Cardiac muscle cell (in vitro differentiated cells and primary cell): ENCODE data around the gene CRNKL1. TPM values are rescaled to one million over a fixed set of nuclear protein-coding genes. Genes with fewer than 3 reads are reported as not detected.

ENCODE experiments used
- DNase-seq, 2 donors: peaks; one replicate each; pipeline versions ENCODE4 v3.0.0 to v3.0.0-alpha.2; 2010 to 2017; ENCODE audit warnings: low read depth in 1 of 2, low spot score in 1 of 2
- H3K27ac ChIP-seq: fragments of 200-600 bp; sonication (generic); 2 replicates; pipeline ENCODE4 v1.5.1; 2016
- H3K27me3 ChIP-seq: fragments of 200-600 bp; sonication (generic); 2 replicates; pipeline ENCODE4 v1.6.0; 2016; ENCODE audit warnings: control low read depth
- H3K36me3 ChIP-seq: fragments of 200-600 bp; sonication (generic); 2 replicates; pipeline ENCODE4 v1.5.1; 2016; ENCODE audit warnings: control low read depth
- H3K4me1 ChIP-seq: fragments of 200-600 bp; sonication (generic); 2 replicates; pipeline ENCODE4 v1.8.1; 2017; ENCODE audit warnings: low read depth, mild to moderate bottlenecking, mixed run types
- H3K4me3 ChIP-seq: fragments of 200-600 bp; sonication (generic); 2 replicates; pipeline ENCODE4 v1.5.1; 2016; ENCODE audit warnings: mild to moderate bottlenecking
- H3K9me3 ChIP-seq: fragments of 200-600 bp; sonication (generic); 2 replicates; pipeline ENCODE4 v1.5.1; 2017; ENCODE audit warnings: low read depth, mild to moderate bottlenecking, control low read depth
- CTCF ChIP-seq: IDR thresholded peaks from 2 replicates; pipeline ENCODE4 v1.5.1; 2012; ENCODE audit warnings: low read depth, mild to moderate bottlenecking, low read length
- polyA plus RNA-seq: library from polyadenylated mRNA; unstranded; fragments of >200 nt; fragmentation: Nextera tagmentation; extraction: Ambion mirVana; gene quantifications from 2 replicates; pipeline ENCODE4 v1.2.1, GENCODE V29; 2016
- total RNA-seq: library from RNA; depleted of rRNA; stranded (reverse); fragments of >200 nt; gene quantifications from 2 replicates; pipeline ENCODE4 v1.2.3, GENCODE V29; 2016

CRNKL1 gene
- total and polyA plus RNA-seq, 2 experiments from 2014 or later, result 16.4 to 24.8 TPM

- Histone ChIP-seq H3K27ac (no peak overlapping the region), H3K36me3 (no peaks in the 10 kb centered on the region), H3K4me1 (no peaks in the 10 kb centered on the region), H3K27me3 (peaks cover 20% of the 10 kb centered on the region), H3K9me3 (no peaks in the 10 kb centered on the region), H3K4me3 (no peak overlapping the region)
- peak in 1 of 2 donors; percentile 2 for DNase-seq
- TF ChIP-seq CTCF, result no peak
Observed at GRCh38 chr20:20084296-20084752, 32.1 kb upstream of the CRNKL1 start.

- peaks cover 20% of the 10 kb centered on the region for H3K27me3 ChIP-seq
- no peaks in the 10 kb centered on the region for H3K9me3 ChIP-seq
- DNase-seq, result peak; percentile 54 to 55
- no peak overlapping the region for H3K27ac ChIP-seq
- H3K4me3 ChIP-seq, result no peak overlapping the region
- TF ChIP-seq CTCF, result peak; percentile 45
- no peaks in the 10 kb centered on the region for H3K4me1 ChIP-seq
- H3K36me3 ChIP-seq, result no peaks in the 10 kb centered on the region
Observed at GRCh38 chr20:20083807-20084206, 31.5 kb upstream of the CRNKL1 start.

GRCh38 chr20:20079102-20079784 lies 27.0 kb upstream of the CRNKL1 start:
- no peak overlapping the region for H3K4me3 ChIP-seq
- no peak for TF ChIP-seq CTCF
- no peaks in the 10 kb centered on the region for H3K9me3 ChIP-seq
- no peak overlapping the region for H3K27ac ChIP-seq
- H3K4me1 ChIP-seq, result no peaks in the 10 kb centered on the region
- no peak for DNase-seq
- H3K36me3 ChIP-seq, result no peaks in the 10 kb centered on the region
- peaks cover 20% of the 10 kb centered on the region for H3K27me3 ChIP-seq

GRCh38 chr20:20078041-20078440 lies 25.8 kb upstream of the CRNKL1 start:
- Histone ChIP-seq H3K4me3 (no peak overlapping the region), H3K9me3 (no peaks in the 10 kb centered on the region), H3K27ac (no peak overlapping the region), H3K4me1 (no peaks in the 10 kb centered on the region), H3K36me3 (no peaks in the 10 kb centered on the region), H3K27me3 (peaks cover 24% of the 10 kb centered on the region)
- DNase-seq, result no peak
- TF ChIP-seq CTCF, result no peak

GRCh38 chr20:20076297-20077065 lies 24.2 kb upstream of the CRNKL1 start:
- no peaks in the 10 kb centered on the region for H3K9me3 ChIP-seq
- H3K36me3 ChIP-seq, result no peaks in the 10 kb centered on the region
- no peak for TF ChIP-seq CTCF
- H3K27ac ChIP-seq, result no peak overlapping the region
- peaks cover 15% of the 10 kb centered on the region for H3K27me3 ChIP-seq
- peak in 1 of 2 donors; percentile 78 for DNase-seq
- no peaks in the 10 kb centered on the region for H3K4me1 ChIP-seq
- no peak overlapping the region for H3K4me3 ChIP-seq
